GM12891 (cell line): ENCODE data around the gene GABRR2.

Experiments
- DNase-seq: peaks from one replicate; pipeline ENCODE4 v3.0.0; 2011; ENCODE audit warnings: low spot score; ENCODE audit not compliant: insufficient read length
- FAIRE-seq: peaks from 2 replicates; lab custom pipeline; 2011; peaks lifted over from hg19 to GRCh38; lab: Jason Lieb, UNC
- PAX5 ChIP-seq: IDR thresholded peaks from 2 replicates; pipeline ENCODE4 v1.6.1; 2011; ENCODE audit warnings: low read length, moderate library complexity, mild to moderate bottlenecking; ENCODE audit not compliant: insufficient read depth, severe bottlenecking
- POLR2A ChIP-seq: IDR thresholded peaks from 2 replicates; pipeline ENCODE4 v1.6.1; 2011; ENCODE audit warnings: low read depth, low read length, control low read depth
- POLR2AphosphoS5 ChIP-seq: IDR thresholded peaks from 2 replicates; pipeline ENCODE4 v1.6.1; 2011; ENCODE audit warnings: low read depth, low read length, control low read depth
- POU2F2 ChIP-seq: IDR thresholded peaks from 2 replicates; pipeline ENCODE4 v1.6.1; 2011; ENCODE audit warnings: low read depth, mild to moderate bottlenecking, control low read depth, low read length, moderate library complexity
- SPI1 ChIP-seq: IDR thresholded peaks from 2 replicates; pipeline ENCODE4 v1.6.1; 2011; ENCODE audit warnings: low read depth, low read length, control low read depth
- TAF1 ChIP-seq: IDR thresholded peaks from 2 replicates; pipeline ENCODE4 v1.6.1; 2011; ENCODE audit warnings: low read depth, low read length, control low read depth

GABRR2 gene

DNA sequence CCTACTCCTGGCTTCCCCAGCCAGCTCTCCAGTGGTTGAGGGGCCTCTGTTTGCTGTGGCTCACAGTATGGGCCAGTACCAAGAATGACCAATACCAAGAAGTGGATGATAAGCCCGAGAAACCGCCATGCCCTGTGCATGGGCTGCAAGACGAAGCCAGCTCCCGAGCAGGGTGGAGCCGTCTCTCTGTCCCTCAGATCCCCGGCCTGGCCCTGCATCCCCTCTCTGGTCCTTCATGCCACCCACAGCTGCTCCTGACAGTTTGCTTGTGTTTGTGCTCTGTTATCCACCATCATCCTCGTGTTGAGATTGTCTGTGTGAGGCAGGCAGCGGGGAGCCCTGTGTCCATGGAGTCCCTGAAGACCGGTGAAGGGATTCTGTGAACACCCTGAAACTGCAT is 36.1 kb downstream of the GABRR2 start:
- no peak for DNase-seq
- FAIRE-seq: no peak
- TF ChIP-seq POLR2AphosphoS5 (no peak), POU2F2 (no peak), POLR2A (no peak), PAX5 (no peak), SPI1 (no peak), TAF1 (no peak)

DNA sequence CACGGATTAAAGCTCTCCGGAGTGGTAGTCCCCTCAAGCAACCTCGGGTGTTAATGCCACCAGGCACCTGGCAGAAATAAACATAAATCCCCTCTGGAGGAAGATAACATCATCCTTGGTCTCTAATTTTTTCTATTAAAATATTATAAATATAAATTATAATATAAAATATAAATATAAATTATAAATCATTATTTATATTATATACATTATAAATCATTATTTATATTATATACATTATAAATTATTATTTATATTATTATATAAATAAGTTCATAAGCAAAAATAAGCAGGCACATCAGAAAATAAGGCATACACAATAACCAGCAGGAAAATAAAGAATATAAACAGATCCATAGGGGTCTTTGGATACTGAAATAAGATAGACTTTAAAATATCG is 39.2 kb downstream of the GABRR2 start:
- no peak for FAIRE-seq
- TF ChIP-seq PAX5: no peak
- TF ChIP-seq SPI1: no peak
- no peak for TF ChIP-seq TAF1
- TF ChIP-seq POU2F2: no peak
- TF ChIP-seq POLR2A: no peak
- DNase-seq: no peak

DNA sequence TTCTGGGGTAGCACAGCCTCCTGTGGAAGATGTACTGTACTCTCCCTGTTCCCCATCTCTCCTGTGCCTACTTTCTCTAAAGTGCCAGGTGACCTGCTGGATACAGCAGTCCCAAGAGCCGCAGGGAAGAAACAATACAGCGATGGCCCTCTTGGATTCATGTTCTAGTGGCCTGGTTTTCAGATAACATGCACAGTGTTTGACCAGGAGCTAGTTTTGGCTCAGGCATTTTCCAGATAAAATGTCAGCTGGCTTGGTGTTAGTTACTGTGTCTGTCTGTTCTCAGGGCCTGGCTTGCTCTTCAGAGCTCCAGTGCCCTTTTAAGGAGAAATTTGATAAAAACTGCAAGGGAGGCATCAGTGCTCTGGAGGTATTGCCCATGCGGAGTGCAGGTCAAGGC is 41.3 kb downstream of the GABRR2 start:
- TF ChIP-seq POLR2A (no peak), PAX5 (no peak), POLR2AphosphoS5 (no peak), POU2F2 (no peak)
- FAIRE-seq: peak; percentile 9

DNA sequence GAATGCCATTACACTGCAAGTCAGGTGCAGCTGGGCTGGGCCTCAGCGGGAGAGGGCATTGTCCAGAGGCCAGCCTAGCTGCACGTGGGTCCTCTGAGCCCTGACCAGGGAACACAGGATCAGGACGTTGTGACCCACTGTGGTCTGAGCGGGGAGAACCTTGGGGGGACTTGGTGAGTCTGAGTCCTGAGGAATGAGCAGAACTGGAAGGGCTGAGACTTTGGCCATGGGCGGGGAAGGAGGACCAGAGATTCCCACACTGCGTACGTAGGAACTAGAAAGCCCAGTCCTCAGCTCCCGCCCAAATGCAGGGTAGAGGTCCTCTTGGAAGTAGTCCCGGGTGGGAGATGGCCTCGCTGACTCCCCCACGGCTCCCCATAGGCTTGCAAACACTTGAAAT is 42.5 kb downstream of the GABRR2 start:
- TF ChIP-seq SPI1 (no peak), POLR2A (no peak), TAF1 (no peak), POLR2AphosphoS5 (no peak), PAX5 (no peak), POU2F2 (no peak)
- FAIRE-seq (no peak), DNase-seq (no peak)

More for the DNA sequence above, 41.3 kb downstream of the GABRR2 start:
- DNase-seq: no peak

DNA sequence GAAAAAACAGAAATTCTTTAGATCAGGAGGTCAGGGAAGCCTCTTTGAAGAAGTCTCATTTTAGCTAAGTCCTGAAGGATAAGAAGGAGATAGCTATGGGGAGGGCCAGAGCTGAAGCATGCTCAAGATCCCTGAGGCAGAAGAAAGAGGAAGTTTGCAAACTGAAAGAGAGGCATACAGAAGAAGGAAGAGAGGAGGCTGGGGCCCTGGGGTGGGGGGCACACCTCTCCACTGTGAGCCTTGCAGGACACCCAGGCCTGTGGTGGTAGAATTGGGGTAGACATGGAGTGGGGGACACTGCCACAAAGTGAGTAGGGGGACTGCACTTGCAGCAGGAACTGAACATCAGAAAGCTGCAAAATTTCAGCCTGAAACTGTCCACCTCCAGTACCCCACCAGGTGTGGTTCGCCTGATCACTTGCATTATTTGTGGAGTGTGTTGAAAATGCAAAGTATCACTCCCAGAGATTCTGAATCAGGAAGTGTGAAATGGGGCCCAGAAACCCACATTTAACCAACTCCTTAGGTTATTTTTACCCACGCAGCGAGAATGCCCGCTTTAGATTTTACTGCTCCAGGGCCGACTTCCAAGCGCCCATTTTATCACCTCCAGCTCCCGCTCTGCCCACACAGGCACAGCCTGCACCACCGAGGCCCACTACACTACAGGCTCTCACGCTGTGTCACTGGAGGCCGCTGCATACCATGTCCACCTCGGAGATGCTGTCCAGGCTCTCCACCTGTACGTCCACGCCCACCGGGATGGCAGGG is 44.0 kb downstream of the GABRR2 start:
- FAIRE-seq (peak; percentile 89), DNase-seq (no peak)
- peak; percentile 58 for TF ChIP-seq SPI1
- no peak for TF ChIP-seq POLR2AphosphoS5
- TF ChIP-seq POU2F2: peak; percentile 53; the same call in 1 of the 2 replicates

DNA sequence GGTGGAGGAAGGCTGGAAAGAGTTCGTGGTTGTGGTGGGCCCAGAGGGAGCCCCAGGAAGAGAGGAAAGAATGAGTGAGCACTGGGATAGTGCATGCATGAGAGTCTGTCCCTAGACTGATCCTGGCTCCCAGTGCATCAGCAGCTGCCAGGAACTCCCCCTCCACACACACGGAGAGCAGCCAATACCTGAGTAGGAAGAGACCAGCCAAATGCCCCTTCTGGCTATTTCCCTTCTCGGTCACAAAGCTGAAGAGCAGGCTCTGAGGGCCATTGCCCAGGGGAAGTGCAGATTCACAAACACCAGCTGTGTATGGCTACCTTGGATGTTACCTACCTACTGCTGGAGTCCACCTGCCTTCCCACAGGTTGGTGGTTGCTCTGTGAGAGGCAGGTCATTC is 45.1 kb downstream of the GABRR2 start:
- peak; percentile 83 for FAIRE-seq
- TF ChIP-seq PAX5: no peak
- no peak for TF ChIP-seq SPI1
- no peak for TF ChIP-seq POLR2AphosphoS5
- TF ChIP-seq POU2F2: no peak
- no peak for TF ChIP-seq TAF1
- TF ChIP-seq POLR2A: no peak
- no peak for DNase-seq

DNA sequence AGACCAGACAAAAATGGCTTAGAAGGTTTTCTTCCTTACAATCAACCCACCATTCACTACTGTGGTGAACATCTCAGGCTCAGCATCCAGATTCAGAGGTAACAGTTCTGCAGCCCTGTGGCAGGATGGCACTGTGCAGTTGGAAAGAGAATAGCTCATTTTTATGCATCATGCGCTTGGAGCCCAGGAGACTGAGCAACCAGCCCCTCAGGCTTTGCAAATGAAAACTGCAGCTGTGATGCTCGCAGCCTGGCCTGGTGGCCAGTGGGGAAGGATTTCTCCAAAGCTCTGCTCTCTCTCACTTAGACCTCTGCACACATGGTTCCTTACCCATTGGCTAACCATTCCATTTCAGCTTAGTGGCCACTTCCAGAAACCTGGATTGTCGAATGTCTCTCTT is 45.8 kb downstream of the GABRR2 start:
- TF ChIP-seq PAX5 (no peak), POU2F2 (no peak), SPI1 (no peak), POLR2A (no peak), POLR2AphosphoS5 (no peak), TAF1 (no peak)
- FAIRE-seq (no peak), DNase-seq (no peak)

DNA sequence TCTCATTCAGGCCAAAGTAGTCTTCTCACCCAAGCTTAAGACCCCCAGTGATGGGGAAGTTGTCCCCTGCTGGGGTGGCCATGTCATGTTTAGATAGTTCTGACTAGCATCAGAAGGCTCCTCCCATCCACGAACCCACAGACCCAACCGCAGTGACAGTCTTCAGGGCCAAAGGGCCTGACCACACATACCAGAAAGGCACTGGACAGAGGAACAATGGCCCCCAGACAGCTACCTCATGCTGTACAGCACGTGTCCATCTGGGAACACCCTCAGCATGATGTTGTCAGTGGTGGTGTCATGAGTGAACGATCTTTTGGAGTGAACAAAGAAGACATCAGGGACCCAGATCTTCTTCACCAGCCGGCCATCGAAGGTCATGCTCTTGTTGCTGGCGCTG is 46.3 kb downstream of the GABRR2 start:
- TF ChIP-seq TAF1 (no peak), POLR2A (no peak), POLR2AphosphoS5 (no peak), SPI1 (no peak), POU2F2 (no peak), PAX5 (no peak)
- FAIRE-seq (no peak), DNase-seq (no peak)

DNA sequence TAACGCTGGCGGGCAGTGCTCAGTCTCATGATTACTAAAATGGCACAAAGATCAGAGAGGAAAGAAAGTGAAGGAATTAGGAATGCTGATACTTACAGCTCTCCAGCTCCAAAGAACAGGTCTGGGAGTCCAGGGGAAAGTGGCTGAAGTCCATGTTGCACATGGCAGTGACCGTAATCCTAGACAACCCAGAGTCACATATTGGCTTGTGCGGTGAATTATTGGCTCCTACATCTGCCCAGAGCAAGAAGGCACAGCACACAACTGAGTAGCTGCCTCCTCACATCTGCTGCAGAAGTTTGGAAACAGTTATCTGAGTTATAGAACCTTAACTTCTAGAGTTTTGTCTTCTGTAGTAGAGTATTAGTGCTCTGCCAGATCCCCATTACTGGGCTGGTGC is 47.2 kb downstream of the GABRR2 start:
- DNase-seq: no peak
- FAIRE-seq: no peak
- TF ChIP-seq POU2F2 (no peak), TAF1 (no peak), SPI1 (no peak), POLR2AphosphoS5 (no peak), PAX5 (no peak), POLR2A (no peak)

DNA sequence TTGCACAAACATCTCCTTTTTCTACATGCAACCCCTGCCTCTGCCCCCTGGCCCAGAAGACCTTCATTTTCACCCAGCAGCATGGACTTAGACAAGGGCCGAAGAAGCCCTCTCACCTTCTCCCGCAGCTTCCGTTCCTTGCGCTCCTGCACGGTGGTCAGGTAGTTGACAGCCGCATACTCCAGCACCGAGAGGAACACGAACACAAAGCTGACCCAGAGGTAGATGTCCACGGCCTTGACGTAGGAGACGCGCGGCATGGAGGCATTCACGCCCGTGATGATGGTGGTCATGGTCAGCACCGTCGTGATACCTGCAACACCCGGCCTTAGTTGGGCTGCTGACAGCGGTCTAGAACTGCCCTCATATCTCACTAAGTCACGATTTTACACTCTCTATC is 50.8 kb downstream of the GABRR2 start:
- FAIRE-seq: no peak
- TF ChIP-seq TAF1: no peak
- no peak for TF ChIP-seq PAX5
- TF ChIP-seq SPI1: no peak
- no peak for TF ChIP-seq POLR2A
- TF ChIP-seq POU2F2: no peak
- no peak for TF ChIP-seq POLR2AphosphoS5

DNA sequence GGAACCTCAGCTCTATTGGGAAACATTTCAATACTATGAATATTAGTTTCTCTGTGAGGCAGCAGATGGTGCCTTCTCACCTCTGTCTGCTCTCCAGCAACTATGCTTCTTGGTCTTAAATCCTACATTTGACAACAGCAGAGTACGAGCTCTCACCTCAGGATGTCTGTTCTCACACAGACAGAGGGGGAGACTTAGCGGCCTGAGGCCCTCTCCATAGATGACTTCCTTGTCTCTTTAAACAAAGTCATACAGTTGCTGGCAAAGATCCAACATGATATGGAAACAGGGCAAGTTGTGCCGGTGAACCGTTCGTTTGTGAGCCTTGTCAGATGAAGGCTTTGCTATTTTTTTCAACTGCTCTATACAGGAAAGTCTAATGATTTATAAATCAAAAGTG is 54.3 kb downstream of the GABRR2 start:
- TF ChIP-seq POLR2AphosphoS5 (no peak), POU2F2 (no peak), PAX5 (no peak), POLR2A (no peak)
- FAIRE-seq (peak; percentile 84), DNase-seq (no peak)

More for the DNA sequence above, 50.8 kb downstream of the GABRR2 start:
- no peak for DNase-seq
